Smooth muscle cell of the umbilical artery (primary cell): ENCODE measurements around the gene RPS6KB1. TPM values are rescaled to one million over a fixed set of nuclear protein-coding genes. Genes with fewer than 3 reads are reported as not detected.

Experiments used
- total RNA-seq: library from RNA; depleted of rRNA; stranded (reverse); fragments of >200 nt; gene quantifications from 2 replicates; pipeline ENCODE4 v1.2.3, GENCODE V29; 2014

RPS6KB1 gene
- 22.3 and 23.3 TPM in 2 replicates for total RNA-seq

GRCh38 chr17:59892924-59893675 is at the start of gene RPS6KB1, which contains the start of gene TUBD1:
RPS6KB1 (plus strand) TSS chr17:59893121; CDS start chr17:59893185, 64 bp downstream.
TUBD1 (minus strand) TSS chr17:59892943; CDS start chr17:59891002, 1,941 bp downstream.

GRCh38 chr17:59964482-59965328 is 71.8 kb downstream of the RPS6KB1 start, which contains the start of gene RNFT1:
RNFT1 (minus strand) TSS chr17:59964740; CDS start chr17:59964663, 77 bp downstream.

Other genes starting within 250 kb of the RPS6KB1 start
- gene PTRH2, start 185.7 kb upstream of the RPS6KB1 start, total RNA-seq, result 16.9 and 24.2 TPM in 2 replicates
- 198 and 313 TPM in 2 replicates for gene VMP1, start 185.5 kb upstream of the RPS6KB1 start, total RNA-seq
- gene TUBD1, start 178 bp upstream of the RPS6KB1 start, total RNA-seq, result 3.4 and 4.2 TPM in 2 replicates
- 21.1 and 22.0 TPM in 2 replicates for gene RNFT1, start 71.6 kb downstream of the RPS6KB1 start, total RNA-seq
- 19.0 and 28.7 TPM in 2 replicates for gene HEATR6, start 185.8 kb downstream of the RPS6KB1 start, total RNA-seq